PFSK-1 (cell line): Measurements from ENCODE around the gene DALRD3.

Experiments used
- FOXP2 ChIP-seq: optimal IDR thresholded peaks from 2 replicates; pipeline ENCODE3; 2011; ENCODE audit warnings: borderline replicate concordance, control low read depth, inconsistent platforms; ENCODE audit not compliant: insufficient read depth; ENCODE audit errors: extremely low read length, extremely low read depth
- POLR2AphosphoS5 ChIP-seq: IDR thresholded peaks from 2 replicates; pipeline ENCODE4 v1.6.1; 2012; ENCODE audit warnings: low read depth, mild to moderate bottlenecking, control low read depth, low read length, moderate library complexity
- SIN3A ChIP-seq: IDR thresholded peaks from 2 replicates; pipeline ENCODE4 v1.6.1; 2012; ENCODE audit warnings: mild to moderate bottlenecking, low read length, moderate library complexity, borderline replicate concordance; ENCODE audit not compliant: insufficient read depth
- TAF1 ChIP-seq: IDR thresholded peaks from 2 replicates; pipeline ENCODE4 v1.6.1; 2012; ENCODE audit warnings: low read length, control low read depth, borderline replicate concordance; ENCODE audit not compliant: insufficient read depth
- TF ChIP-seq, protein P1 (sequence below), 2 experiments: IDR thresholded peaks; 2 replicates each; pipeline versions ENCODE4 v1.6.1 to v1.8.0; 2011 to 2012; ENCODE audit warnings: low read depth in 2 of 2, low read length in 2 of 2, control low read depth in 1 of 2, inconsistent platforms in 1 of 2, mild to moderate bottlenecking in 1 of 2, moderate library complexity in 1 of 2; ENCODE audit not compliant: insufficient read depth in 1 of 2

DNA sequence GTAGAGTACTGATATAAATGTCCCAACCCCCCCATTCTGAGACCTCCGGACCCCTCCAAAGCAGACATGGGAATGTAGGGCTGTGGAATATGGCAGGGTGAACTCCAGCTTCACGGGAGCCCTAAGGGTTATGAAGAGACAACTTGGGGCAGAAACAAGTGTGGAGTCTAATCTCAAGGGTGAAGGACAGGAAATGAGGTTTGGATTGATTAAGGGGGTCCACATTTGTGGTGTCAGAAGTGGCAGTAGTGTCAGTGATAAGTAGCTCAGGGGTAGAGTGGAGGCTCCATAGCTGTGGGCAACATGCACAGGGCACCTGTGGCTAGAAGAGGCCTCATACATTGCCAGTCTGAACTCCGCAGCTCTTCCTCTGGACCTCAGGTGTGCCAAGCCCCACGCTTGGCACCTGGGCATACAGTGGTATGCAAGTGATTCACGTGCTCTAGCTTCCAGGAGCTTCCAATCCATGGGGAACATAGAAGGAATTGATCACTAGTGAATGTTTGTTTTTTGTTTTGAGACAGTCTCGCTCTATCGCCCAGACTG lies 32.5 kb downstream of the DALRD3 start:
- no peak for TF ChIP-seq SIN3A
- TF ChIP-seq POLR2AphosphoS5 = no peak
- TF ChIP-seq, protein P1, sequence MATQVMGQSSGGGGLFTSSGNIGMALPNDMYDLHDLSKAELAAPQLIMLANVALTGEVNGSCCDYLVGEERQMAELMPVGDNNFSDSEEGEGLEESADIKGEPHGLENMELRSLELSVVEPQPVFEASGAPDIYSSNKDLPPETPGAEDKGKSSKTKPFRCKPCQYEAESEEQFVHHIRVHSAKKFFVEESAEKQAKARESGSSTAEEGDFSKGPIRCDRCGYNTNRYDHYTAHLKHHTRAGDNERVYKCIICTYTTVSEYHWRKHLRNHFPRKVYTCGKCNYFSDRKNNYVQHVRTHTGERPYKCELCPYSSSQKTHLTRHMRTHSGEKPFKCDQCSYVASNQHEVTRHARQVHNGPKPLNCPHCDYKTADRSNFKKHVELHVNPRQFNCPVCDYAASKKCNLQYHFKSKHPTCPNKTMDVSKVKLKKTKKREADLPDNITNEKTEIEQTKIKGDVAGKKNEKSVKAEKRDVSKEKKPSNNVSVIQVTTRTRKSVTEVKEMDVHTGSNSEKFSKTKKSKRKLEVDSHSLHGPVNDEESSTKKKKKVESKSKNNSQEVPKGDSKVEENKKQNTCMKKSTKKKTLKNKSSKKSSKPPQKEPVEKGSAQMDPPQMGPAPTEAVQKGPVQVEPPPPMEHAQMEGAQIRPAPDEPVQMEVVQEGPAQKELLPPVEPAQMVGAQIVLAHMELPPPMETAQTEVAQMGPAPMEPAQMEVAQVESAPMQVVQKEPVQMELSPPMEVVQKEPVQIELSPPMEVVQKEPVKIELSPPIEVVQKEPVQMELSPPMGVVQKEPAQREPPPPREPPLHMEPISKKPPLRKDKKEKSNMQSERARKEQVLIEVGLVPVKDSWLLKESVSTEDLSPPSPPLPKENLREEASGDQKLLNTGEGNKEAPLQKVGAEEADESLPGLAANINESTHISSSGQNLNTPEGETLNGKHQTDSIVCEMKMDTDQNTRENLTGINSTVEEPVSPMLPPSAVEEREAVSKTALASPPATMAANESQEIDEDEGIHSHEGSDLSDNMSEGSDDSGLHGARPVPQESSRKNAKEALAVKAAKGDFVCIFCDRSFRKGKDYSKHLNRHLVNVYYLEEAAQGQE (IDR thresholded peaks at IDR 0.05; ENCODE audit: insufficient read depth in 1 of 2, low read depth in 2 of 2, low read length in 2 of 2) = no peak
- no peak for TF ChIP-seq TAF1
- no peak for TF ChIP-seq FOXP2
